OCI-LY7 (cell line): ENCODE data around the gene AP3M1. TPM values are rescaled to one million over a fixed set of nuclear protein-coding genes. Genes with fewer than 3 reads are reported as not detected.

Experiments
- Bru-seq: library from RNA; stranded (reverse); fragments of 400-500 nt; gene quantifications from one replicate; lab custom pipeline; 2021; lab: Mats Ljungman, UMichigan
- BruChase-seq, 2 experiments: library from RNA; stranded (reverse); fragments of 400-500 nt; gene quantifications; one replicate each; lab custom pipeline; 2021; lab: Mats Ljungman, UMichigan
- BruUV-seq: library from RNA; stranded (reverse); fragments of 400-500 nt; replicated peaks from 2 replicates; lab custom pipeline; 2021; lab: Mats Ljungman, UMichigan
- CTCF ChIA-PET: fragments of 300-600 bp; sonication (Branson Sonifier 250); formaldehyde crosslinking; loops from one replicate; lab custom pipeline; 2022; ENCODE audit warnings: antibody characterized with exemption; ENCODE audit not compliant: unreplicated experiment; lab: Charles Lee
- POLR2A ChIA-PET: fragments of 300-600 bp; sonication (Branson Sonifier 250); formaldehyde crosslinking; loops from one replicate; lab custom pipeline; 2022; ENCODE audit warnings: antibody characterized with exemption; lab: Charles Lee
- DNase-seq: peaks from one replicate; pipeline ENCODE4 v3.0.0-alpha.2; 2015; ENCODE audit warnings: low spot score
- H2AFZ ChIP-seq: fragments of 200-600 bp; sonication (generic), shearing (Covaris generic); 2 replicates; pipeline ENCODE4 v1.6.1; 2014; ENCODE audit warnings: mild to moderate bottlenecking, antibody characterized with exemption, low read length, moderate library complexity
- H3K27ac ChIP-seq: fragments of 200-600 bp; sonication (generic); 2 replicates; pipeline ENCODE4 v1.5.1; 2014; ENCODE audit warnings: mixed run types, low read depth, mild to moderate bottlenecking, moderate library complexity, low read length, inconsistent platforms; ENCODE audit not compliant: poor library complexity, severe bottlenecking
- H3K36me3 ChIP-seq: fragments of 200-600 bp; sonication (generic); 2 replicates; pipeline ENCODE4 v1.6.1; 2014; ENCODE audit warnings: mild to moderate bottlenecking, antibody characterized with exemption, low read length, moderate library complexity, mixed read lengths; ENCODE audit not compliant: insufficient read depth
- H3K4me1 ChIP-seq: fragments of 200-600 bp; sonication (generic); 2 replicates; pipeline ENCODE4 v1.5.1; 2014; ENCODE audit warnings: mild to moderate bottlenecking, low read length; ENCODE audit not compliant: insufficient read depth, poor library complexity, severe bottlenecking
- H3K4me2 ChIP-seq: fragments of 200-600 bp; sonication (generic); 2 replicates; pipeline ENCODE4 v1.6.1; 2014; ENCODE audit warnings: mild to moderate bottlenecking, low read length
- H3K4me3 ChIP-seq: fragments of 200-600 bp; sonication (generic); 2 replicates; pipeline ENCODE4 v1.5.1; 2014; ENCODE audit warnings: mild to moderate bottlenecking, low read depth, low read length; ENCODE audit not compliant: poor library complexity, severe bottlenecking
- H3K79me2 ChIP-seq: fragments of 200-600 bp; sonication (generic); 2 replicates; pipeline ENCODE4 v1.6.1; 2016; ENCODE audit warnings: low read depth, mild to moderate bottlenecking, low read length, moderate library complexity, mixed read lengths; ENCODE audit not compliant: insufficient read depth
- H3K9me2 ChIP-seq: fragments of 200-600 bp; sonication (generic); 2 replicates; pipeline ENCODE4 v1.6.1; 2016; ENCODE audit warnings: mild to moderate bottlenecking, low read length, mixed read lengths; ENCODE audit not compliant: insufficient read depth
- H3K9me3 ChIP-seq: fragments of 200-600 bp; sonication (generic); 2 replicates; pipeline ENCODE4 v1.6.1; 2014; ENCODE audit warnings: mild to moderate bottlenecking, mixed run types, low read length, mixed read lengths
- H4K20me1 ChIP-seq: fragments of 200-600 bp; sonication (generic); 2 replicates; pipeline ENCODE4 v1.6.1; 2014; ENCODE audit warnings: mild to moderate bottlenecking, antibody characterized with exemption, low read length, moderate library complexity, mixed read lengths; ENCODE audit not compliant: insufficient read depth
- CTCF ChIP-seq: fragments of 200-600 bp; sonication (generic); conservative IDR thresholded peaks from 2 replicates; pipeline ENCODE4 v1.5.1; 2014; ENCODE audit warnings: mild to moderate bottlenecking, antibody characterized with exemption, low read length, moderate library complexity, mixed read lengths
- EZH2phosphoT487 ChIP-seq: fragments of 200-600 bp; sonication (generic); IDR thresholded peaks from 2 replicates; pipeline ENCODE4 v1.6.1; 2018; ENCODE audit warnings: low read depth, borderline replicate concordance, mild to moderate bottlenecking, mixed run types, antibody characterized with exemption, low read length, moderate library complexity, mixed read lengths
- intact Hi-C: fragments of 100-400 bp; cut with micrococcal nuclease; formaldehyde crosslinking; loops from one replicate; pipeline ENCODE4 v1.10.0; 2022; ENCODE audit not compliant: unreplicated experiment
- long read RNA-seq: library from polyadenylated mRNA; stranded (forward); transcript quantifications from one replicate; pipeline ENCODE4 v2.0.0, GENCODE V29; 2022
- total RNA-seq, 2 experiments: library from RNA; depleted of rRNA in 1 of 2; stranded (reverse); fragments of >200 nt in 1 of 2; shearing (Covaris generic) in 1 of 2; gene quantifications; 2 replicates each; pipeline ENCODE4 v1.2.3, GENCODE V29; 2014 to 2022

AP3M1 gene
- total RNA-seq (2014; rRNA removed; shearing (Covaris generic)): 29.1 and 35.5 TPM in 2 replicates
- total RNA-seq (2022): 53.6 and 54.2 TPM in 2 replicates
- Bru-seq, nascent RNA: percentile 81 among the genes with signal in this experiment
- BruChase-seq, experiment 1, labeled RNA remaining after a 6-hour chase: percentile 93 among the genes with signal in this experiment
- BruChase-seq, experiment 2, labeled RNA remaining after a 2-hour chase: percentile 92 among the genes with signal in this experiment
- long read RNA-seq, full-length matches to known transcripts: 126 of 170 reads
- long read RNA-seq, partial matches to known transcripts: 24 of 170 reads
- long read RNA-seq, other reads (novel, unspliced or antisense): 20 of 170 reads

- TF ChIP-seq EZH2phosphoT487: no peak
- TF ChIP-seq CTCF: no peak
- Histone ChIP-seq H4K20me1 (no peaks in the 10 kb centered on the region), H3K9me2 (no peaks in the 10 kb centered on the region), H3K4me1 (peaks cover 26% of the 10 kb centered on the region), H2AFZ (peak within 1 kb of the TSS; percentile 70), H3K27ac (peak within 1 kb of the TSS; percentile 75), H3K36me3 (peaks cover 26% of the 10 kb centered on the region), H3K79me2 (peaks cover 73% of the 10 kb centered on the region), H3K4me3 (peak within 1 kb of the TSS; percentile 96), H3K9me3 (no peaks in the 10 kb centered on the region), H3K4me2 (peak within 1 kb of the TSS; percentile 99)
- no TSS peak for BruUV-seq
- intact Hi-C loops: loop anchor here (5.0 kb wide), 2 partner anchors 82 to 138 kb away; no protein-coding TSS in a partner anchor
- ChIA-PET CTCF (interaction anchor here (1.5 kb wide), 1 partner anchor 17 kb away, joined by 3 read pairs; no protein-coding TSS in a partner anchor), POLR2A (interaction anchor here (0.8 to 2.2 kb wide), 13 partner anchors 11 to 271 kb away, joined by 3 to 13 read pairs (median 3); no protein-coding TSS in a partner anchor)
- DNase-seq: peak; percentile 94
Measured at GRCh38 chr10:74150204-74150989, at the start of gene AP3M1. Gene AP3M1 (minus strand): TSS chr10:74150828. CDS start chr10:74138379, 12,449 bp downstream.

- ChIA-PET CTCF (interaction anchor here (1.3 kb wide), 1 partner anchor 10 kb away, joined by 4 read pairs; no protein-coding TSS in a partner anchor), POLR2A (interaction anchor here (0.6 kb wide), 1 partner anchor 33 kb away, joined by 3 read pairs; no protein-coding TSS in a partner anchor)
- no peak for DNase-seq
- Histone ChIP-seq H3K27ac (no peak overlapping the region), H3K9me2 (no peaks in the 10 kb centered on the region), H3K4me2 (no peak overlapping the region), H4K20me1 (no peaks in the 10 kb centered on the region), H3K79me2 (peaks cover 34% of the 10 kb centered on the region; the same call in 1 of the 2 replicates), H3K36me3 (peaks cover 19% of the 10 kb centered on the region), H3K9me3 (no peaks in the 10 kb centered on the region), H3K4me3 (no peak overlapping the region), H2AFZ (no peak overlapping the region), H3K4me1 (no peaks in the 10 kb centered on the region)
- intact Hi-C loops: no loop called here
- TF ChIP-seq EZH2phosphoT487 (no peak), CTCF (no peak)
- no TSS peak for BruUV-seq
Measured at GRCh38 chr10:74199315-74199714, 48.7 kb upstream of the AP3M1 start.
